Mammary epithelial cell (primary cell): ENCODE results near the gene C12orf56.

Source experiments
- CTCF ChIP-seq, 2 donors: IDR thresholded peaks in 1 of 2; conservative IDR thresholded peaks in 1 of 2; 2 replicates each; pipeline ENCODE4 v1.5.1; 2011 to 2012; ENCODE audit warnings: inconsistent platforms in 2 of 2, low read length in 2 of 2, mild to moderate bottlenecking in 2 of 2, control low read depth in 1 of 2, low read depth in 1 of 2; ENCODE audit not compliant: insufficient read depth in 1 of 2; ENCODE audit errors: extremely low read depth in 1 of 2
- EZH2 ChIP-seq: IDR thresholded peaks from 2 replicates; pipeline ENCODE4 v1.6.1; 2012; ENCODE audit warnings: low read length, inconsistent platforms, borderline replicate concordance

- TF ChIP-seq CTCF (conservative IDR thresholded peaks at IDR 0.05 in 1 of 2, IDR thresholded peaks at IDR 0.05 in 1 of 2; ENCODE audit: extremely low read depth in 1 of 2, insufficient read depth in 1 of 2, low read depth in 1 of 2, low read length in 2 of 2) (no peak), EZH2 (no peak)
Observed at GRCh38 chr12:64269161-64269560, 121.4 kb downstream of the C12orf56 start.
